Stimulated activated CD4-positive, alpha-beta T cell treated with anti-CD3 and anti-CD28 coated beads, Interleukin-2, amount 100 ng/mL, for 24 hours (primary cell): Measurements from ENCODE around the gene IL1R1.

ENCODE experiments used
- DNase-seq, 2 donors: peaks; one replicate each; pipeline ENCODE4 v3.0.0-alpha.2; 2020

Gene IL1R1

DNA sequence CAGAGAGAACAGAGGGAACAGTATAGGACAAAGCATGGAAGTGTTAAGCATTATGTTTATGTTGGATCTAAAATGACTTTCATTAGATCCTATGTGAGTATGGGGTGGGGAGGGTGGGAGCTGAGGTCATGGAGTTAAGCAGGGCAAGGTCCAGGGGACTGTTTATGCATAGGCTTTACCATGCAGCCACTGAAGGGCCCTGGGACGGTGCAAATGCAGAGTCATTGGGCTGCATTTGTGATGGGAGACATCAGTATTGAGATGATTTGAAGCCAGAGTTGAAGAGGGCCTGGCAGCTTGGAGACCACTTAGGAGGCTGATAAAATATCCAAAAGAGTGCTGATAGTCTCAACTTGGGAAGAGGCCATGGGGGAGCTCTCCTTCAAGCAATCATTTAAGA, 66.9 kb downstream of the IL1R1 start:
- no peak for DNase-seq

DNA sequence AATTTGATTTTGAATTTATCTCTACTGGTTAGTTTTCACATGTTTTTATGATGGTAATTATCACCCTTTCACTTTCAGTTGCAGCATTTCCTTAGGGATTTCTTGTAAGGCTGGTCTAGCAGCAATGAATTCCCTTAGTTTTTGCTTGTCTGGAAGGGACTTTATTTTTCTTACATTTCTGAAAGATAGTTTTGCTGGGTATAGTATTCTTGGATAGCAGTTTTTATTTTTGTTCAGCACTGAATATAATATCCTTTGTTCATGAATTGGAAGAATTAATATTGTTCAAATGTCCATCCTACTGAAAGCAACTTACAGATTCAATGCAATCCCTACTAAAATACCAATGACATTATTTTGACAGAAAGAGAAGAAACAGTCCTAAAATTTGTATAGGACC, 74.5 kb downstream of the IL1R1 start:
- DNase-seq = no peak

DNA sequence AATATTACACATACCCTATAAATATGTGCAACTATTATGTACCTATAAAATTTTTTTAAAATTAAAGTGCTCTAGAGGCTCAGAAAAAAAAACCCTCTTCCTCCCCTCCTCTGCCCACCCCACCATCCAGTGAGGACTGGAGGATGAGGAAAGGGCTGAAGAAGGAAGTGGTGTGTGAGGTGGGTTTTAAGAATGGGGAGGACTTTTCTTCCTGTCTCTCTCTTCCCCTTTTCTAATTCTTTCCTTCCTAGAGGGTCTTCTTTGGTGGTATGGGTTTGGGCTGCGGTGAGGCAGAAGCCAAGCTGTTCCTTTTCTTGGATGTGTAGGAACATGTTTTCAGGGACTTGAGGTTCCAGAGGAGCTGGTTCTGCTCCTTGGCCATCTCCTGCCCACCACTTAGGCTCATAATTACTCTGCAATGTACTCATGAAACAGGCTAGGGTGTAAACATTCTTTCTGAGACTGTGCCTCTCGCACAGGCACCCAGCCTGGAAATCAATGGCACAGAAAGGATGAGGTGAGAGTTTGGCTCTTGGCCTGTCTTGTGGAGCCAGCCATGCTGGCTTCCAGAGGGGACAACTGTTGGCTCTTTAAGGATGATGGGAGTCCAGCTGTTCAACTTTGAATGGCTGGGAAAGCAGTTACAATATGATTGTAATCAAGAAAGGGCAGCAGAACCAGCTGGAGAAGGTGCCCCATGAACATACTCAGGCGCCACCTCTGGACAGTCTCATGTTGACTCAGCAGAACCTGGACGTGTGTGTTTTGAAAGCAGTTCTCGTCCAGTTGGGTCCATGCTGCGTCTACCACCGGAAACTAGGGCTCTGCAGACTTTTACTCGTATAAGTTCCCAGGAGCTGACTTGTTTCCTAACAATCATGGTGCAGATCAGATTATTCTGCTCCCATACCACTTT, 82.5 kb downstream of the IL1R1 start:
- DNase-seq = no peak

DNA sequence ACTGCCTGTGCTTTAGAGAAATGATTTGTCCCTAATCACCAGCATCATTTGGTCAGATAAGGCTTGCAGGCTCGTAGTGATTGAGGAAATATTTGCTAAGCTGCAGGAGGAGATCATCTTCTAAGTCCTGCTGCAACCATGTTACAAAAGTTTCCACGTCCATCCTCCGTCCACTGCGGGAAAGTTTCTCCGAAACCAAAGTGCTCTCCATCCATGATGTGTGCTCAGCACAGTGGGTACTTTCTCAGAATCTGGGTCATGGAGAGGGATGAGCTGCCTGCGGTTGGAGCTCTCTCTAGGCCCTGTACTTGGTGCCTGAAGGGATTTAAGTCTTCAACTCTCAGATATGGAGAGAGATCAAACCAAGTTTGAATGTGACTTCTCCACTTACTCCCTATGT, 83.6 kb downstream of the IL1R1 start:
- no peak for DNase-seq

DNA sequence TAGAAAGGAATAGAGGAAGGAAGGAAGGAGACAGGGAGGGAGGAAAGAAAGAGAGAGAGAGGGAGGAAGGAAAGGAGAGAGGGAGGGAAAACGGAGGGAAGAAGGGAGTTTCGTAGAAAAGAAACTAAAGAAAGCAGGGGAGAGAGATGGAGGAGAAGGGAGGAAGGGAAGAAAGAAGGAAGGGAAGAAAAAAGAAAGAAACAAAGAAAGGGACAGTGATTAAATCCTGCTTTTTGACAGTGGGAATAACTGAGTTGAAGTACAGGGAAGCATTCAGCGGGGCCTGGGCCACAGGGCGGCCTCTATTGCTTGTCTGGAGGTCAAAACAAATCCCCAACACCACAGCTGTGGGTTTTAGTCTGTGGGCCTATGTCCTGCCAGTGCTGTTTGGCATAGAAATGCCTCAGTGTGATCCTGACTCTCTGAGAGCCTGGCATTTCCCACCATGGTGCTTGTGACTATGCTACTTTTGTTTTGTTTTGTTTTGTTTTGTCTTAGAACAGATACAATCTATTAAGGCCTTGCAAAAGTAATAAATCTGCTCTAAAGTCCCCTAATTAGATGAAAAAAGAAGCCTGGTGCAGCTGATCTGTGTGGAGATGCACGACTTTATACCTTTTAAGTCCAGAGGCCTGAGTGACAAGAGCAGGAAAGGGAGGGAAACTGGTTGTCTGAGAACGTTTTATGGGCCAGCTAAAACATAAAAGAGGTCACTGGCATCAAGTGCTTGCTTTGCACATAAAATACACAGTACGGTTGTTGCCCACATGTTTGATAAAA, 84.3 kb downstream of the IL1R1 start:
- no peak for DNase-seq

DNA sequence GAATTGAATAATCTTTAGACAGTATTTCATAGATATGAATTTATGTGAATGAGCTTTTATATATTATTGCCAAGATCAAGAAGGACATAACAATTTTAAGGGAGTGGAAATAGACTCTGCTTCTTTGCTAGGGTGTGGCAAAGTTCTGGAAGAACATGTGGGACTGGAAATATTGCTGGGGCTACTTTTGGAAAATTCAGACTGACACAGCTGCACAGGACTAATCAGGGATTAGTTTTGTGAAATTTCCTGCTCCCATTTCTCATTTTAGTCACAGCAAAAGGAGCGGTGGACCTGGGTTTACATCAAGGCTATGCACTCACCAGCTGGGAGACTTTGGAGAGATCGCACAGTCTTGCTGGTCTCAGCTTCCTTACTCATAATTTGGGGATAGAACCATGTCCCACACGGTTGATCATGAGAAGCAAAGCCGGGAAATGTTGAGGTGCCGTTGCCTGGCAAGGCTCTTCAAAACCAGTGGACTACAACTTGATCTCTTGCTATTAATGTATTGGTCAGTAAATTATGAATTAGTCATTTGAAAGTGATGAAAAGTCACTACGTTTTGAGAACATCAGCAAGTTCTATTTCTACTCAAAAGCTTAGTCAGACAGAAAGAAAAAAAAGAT, 86.7 kb downstream of the IL1R1 start:
- no peak for DNase-seq
